Vagina (tissue), 2 donors: ENCODE data around the gene KATNIP.

Source experiments
- CTCF ChIP-seq, 3 experiments: fragments of 450-650 bp in 2 of 3; fragments of 200-600 bp in 1 of 3; sonication (generic) in 1 of 3; IDR thresholded peaks; one replicate each; pipeline ENCODE4 v1.5.1; 2017 to 2019; ENCODE audit warnings: antibody characterized with exemption in 3 of 3, mild to moderate bottlenecking in 2 of 3, moderate library complexity in 2 of 3
- POLR2AphosphoS5 ChIP-seq, 2 donors: sonication (generic); formaldehyde crosslinking; IDR thresholded peaks; one replicate each; pipeline ENCODE4 v1.9.0; 2017; ENCODE audit warnings: antibody characterized with exemption in 2 of 2, mild to moderate bottlenecking in 2 of 2, low read depth in 1 of 2; ENCODE audit not compliant: insufficient read depth in 1 of 2

GRCh38 chr16:27550582-27550920 lies 607 bp downstream of the KATNIP start:
- TF ChIP-seq CTCF (IDR thresholded peaks at IDR 0.05) (no peak), POLR2AphosphoS5 (IDR thresholded peaks at IDR 0.05; ENCODE audit: insufficient read depth in 1 of 2, low read depth in 1 of 2) (no peak)
